ENCODE measurements around the gene DNMT3A.
A peak's percentile ranks its signal among the peaks of the same experiment; 100 is the strongest.

Gene DNMT3A

GRCh38 chr2:25342372-25343186 lies 854 bp upstream of the DNMT3A start:
- DNase-seq, result peak; percentile 82

GRCh38 chr2:25341011-25341727 lies 556 bp downstream of the DNMT3A start:
- DNase-seq, result no peak

- no peak for DNase-seq
Observed at GRCh38 chr2:25340181-25340921, 1.4 kb downstream of the DNMT3A start.

- no peak for DNase-seq
Observed at GRCh38 chr2:25339791-25340180, 1.9 kb downstream of the DNMT3A start.

GRCh38 chr2:25339211-25339674 lies 2.5 kb downstream of the DNMT3A start:
- no peak for DNase-seq

GRCh38 chr2:25338401-25338800 lies 3.3 kb downstream of the DNMT3A start:
- no peak for DNase-seq

- DNase-seq, result no peak
Observed at GRCh38 chr2:25337891-25338290, 3.8 kb downstream of the DNMT3A start.

GRCh38 chr2:25337276-25337675 lies 4.4 kb downstream of the DNMT3A start:
- DNase-seq, result no peak

GRCh38 chr2:25336383-25336841 lies 5.3 kb downstream of the DNMT3A start:
- no peak for DNase-seq

GRCh38 chr2:25335971-25336370 lies 5.8 kb downstream of the DNMT3A start:
- no peak for DNase-seq

- no peak for DNase-seq
Observed at GRCh38 chr2:25335204-25335603, 6.5 kb downstream of the DNMT3A start.

- DNase-seq, result no peak
Observed at GRCh38 chr2:25334482-25334881, 7.2 kb downstream of the DNMT3A start.

GRCh38 chr2:25333981-25334380 lies 7.7 kb downstream of the DNMT3A start:
- peak; percentile 38 for DNase-seq

GRCh38 chr2:25332571-25332970 lies 9.2 kb downstream of the DNMT3A start:
- DNase-seq, result no peak

GRCh38 chr2:25331686-25332365 lies 9.9 kb downstream of the DNMT3A start:
- no peak for DNase-seq

GRCh38 chr2:25330937-25331336 lies 10.8 kb downstream of the DNMT3A start:
- DNase-seq, result no peak

- no peak for DNase-seq
Observed at GRCh38 chr2:25330273-25330672, 11.5 kb downstream of the DNMT3A start.

- no peak for DNase-seq
Observed at GRCh38 chr2:25328152-25329085, 13.3 kb downstream of the DNMT3A start.

- no peak for DNase-seq
Observed at GRCh38 chr2:25326326-25327013, 15.3 kb downstream of the DNMT3A start.

- no peak for DNase-seq
Observed at GRCh38 chr2:25324905-25325592, 16.7 kb downstream of the DNMT3A start.
